ENCODE results near the gene HMGB4. TPM values are rescaled to one million over a fixed set of nuclear protein-coding genes. Genes with fewer than 3 reads are reported as not detected.

HMGB4 gene
- polyA plus RNA-seq, 2 of the 4 experiments (the other 2 are of a cell fraction): not detected

- TF ChIP-seq FOXS1 (CRISPR knock-in tag; IDR thresholded peaks at IDR 0.05) (no peak), POLR2AphosphoS2 (conservative IDR thresholded peaks at IDR 0.05; ENCODE audit: low read length) (no peak), TP53 (CRISPR knock-in tag; IDR thresholded peaks at IDR 0.05) (no peak), ZC3H11A (IDR thresholded peaks at IDR 0.05) (no peak), HOXB13 (CRISPR knock-in tag; IDR thresholded peaks at IDR 0.05; ENCODE audit: low read depth) (no peak)
Observed at GRCh38 chr1:33899746-33900145, 35.9 kb downstream of the HMGB4 start (continued).

- H3K4me1 ChIP-seq: no peaks in the 10 kb centered on the region
- WGBS (ENCODE audit: missing lambda C conversion rate): 1% methylated on average over 6 of the region's 6 CpGs
- CTCF ChIA-PET: no interaction called here
- POLR2A ChIA-PET: no interaction called here
- no peak for TF ChIP-seq POLR2AphosphoS2 (conservative IDR thresholded peaks at IDR 0.05; ENCODE audit: low read length)
- TF ChIP-seq HOXB5 (CRISPR knock-in tag; IDR thresholded peaks at IDR 0.05): no peak
- no peak for TF ChIP-seq NPAS2 (CRISPR knock-in tag; IDR thresholded peaks at IDR 0.05; ENCODE audit: borderline replicate concordance)
- TF ChIP-seq RCOR1 (IDR thresholded peaks at IDR 0.05; ENCODE audit: low read depth, low read length): no peak
- no peak for TF ChIP-seq HOXA7 (CRISPR knock-in tag; IDR thresholded peaks at IDR 0.05)
- TF ChIP-seq RNF2 (IDR thresholded peaks at IDR 0.05; ENCODE audit: borderline replicate concordance, low read depth): no peak
- no peak for TF ChIP-seq ESRRA (IDR thresholded peaks at IDR 0.05; ENCODE audit: borderline replicate concordance, low read length)
- DNase-seq (ENCODE audit: low read depth in 1 of 2, low spot score in 1 of 2): no peak
- no peak overlapping the region for H3K4me3 ChIP-seq
- no peaks in the 10 kb centered on the region for H3K9me3 ChIP-seq
- H3K27ac ChIP-seq: no peak overlapping the region
- ATAC-seq: no peak
- no peak overlapping the region for H3K4me2 ChIP-seq
- no peak for FAIRE-seq
Observed at GRCh38 chr1:33902486-33903209, 38.8 kb downstream of the HMGB4 start.

- WGBS (ENCODE audit: missing lambda C conversion rate): 0% methylated on average over 2 of the region's 2 CpGs
- POLR2A ChIA-PET: no interaction called here
- H3K9me3 ChIP-seq: no peaks in the 10 kb centered on the region
- H3K27ac ChIP-seq: no peak overlapping the region
- ATAC-seq (no peak), DNase-seq (ENCODE audit: low read depth in 1 of 2, low spot score in 1 of 2) (no peak), FAIRE-seq (no peak)
- H3K4me2 ChIP-seq: no peak overlapping the region
- CTCF ChIA-PET: no interaction called here
- no peak for TF ChIP-seq ATOH8 (CRISPR knock-in tag; IDR thresholded peaks at IDR 0.05; ENCODE audit: low read depth)
- TF ChIP-seq ZFP36 (IDR thresholded peaks at IDR 0.05; ENCODE audit: borderline replicate concordance, partially characterized antibody): no peak
- no peak for TF ChIP-seq EHF (CRISPR knock-in tag; IDR thresholded peaks at IDR 0.05)
- no peak for TF ChIP-seq FOSL2 (IDR thresholded peaks at IDR 0.05)
- TF ChIP-seq FOSL2 (CRISPR knock-in tag; IDR thresholded peaks at IDR 0.05): no peak
- no peak for TF ChIP-seq NR3C1 (IDR thresholded peaks at IDR 0.05)
- TF ChIP-seq TP53 (CRISPR knock-in tag; IDR thresholded peaks at IDR 0.05): no peak
- no peak for TF ChIP-seq ZC3H11A (IDR thresholded peaks at IDR 0.05)
- TF ChIP-seq RARB (CRISPR knock-in tag; IDR thresholded peaks at IDR 0.05): no peak
- TF ChIP-seq POLR2AphosphoS2 (conservative IDR thresholded peaks at IDR 0.05; ENCODE audit: low read length): no peak
- TF ChIP-seq BCL3 (IDR thresholded peaks at IDR 0.05): no peak
- no peak for TF ChIP-seq SREBF2 (IDR thresholded peaks at IDR 0.05)
- no peak for TF ChIP-seq RAD21 (conservative IDR thresholded peaks at IDR 0.05 in 1 of 2, IDR thresholded peaks at IDR 0.05 in 1 of 2)
- TF ChIP-seq E2F6 (IDR thresholded peaks at IDR 0.05; ENCODE audit: borderline replicate concordance, low read depth): no peak
- no peak for TF ChIP-seq HOXB5 (CRISPR knock-in tag; IDR thresholded peaks at IDR 0.05)
- H3K4me1 ChIP-seq: no peaks in the 10 kb centered on the region
- no peak overlapping the region for H3K4me3 ChIP-seq
Observed at GRCh38 chr1:33903210-33903589, 39.3 kb downstream of the HMGB4 start.

Measured in A549 (cell line).